Measurements from ENCODE around the gene TDRD6.

DNA sequence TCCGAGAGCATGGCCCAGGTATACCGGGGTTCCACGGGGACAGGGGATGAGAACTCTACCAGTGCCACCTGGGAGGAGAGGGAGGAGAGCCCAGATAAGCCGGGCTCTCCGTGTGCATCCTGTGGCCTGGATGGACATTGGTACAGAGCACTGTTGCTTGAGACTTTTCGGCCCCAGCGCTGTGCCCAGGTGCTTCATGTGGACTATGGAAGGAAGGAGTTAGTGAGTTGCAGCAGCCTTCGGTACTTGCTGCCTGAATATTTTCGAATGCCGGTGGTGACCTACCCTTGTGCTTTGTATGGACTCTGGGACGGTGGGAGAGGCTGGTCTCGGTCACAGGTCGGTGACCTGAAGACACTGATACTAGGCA, 1.3 kb downstream of the TDRD6 start:
- TF ChIP-seq CTCF (IDR thresholded peaks at IDR 0.05): no peak
- no peak for TF ChIP-seq EP300 (IDR thresholded peaks at IDR 0.05; ENCODE audit: low read depth)
- TF ChIP-seq POLR2A (IDR thresholded peaks at IDR 0.05): no peak
- no peak for TF ChIP-seq POLR2AphosphoS5 (IDR thresholded peaks at IDR 0.05)

All from transverse colon (tissue), 4 donors.